Tibial artery (tissue), 4 donors: ENCODE data around the gene AGXT2.

ENCODE experiments used
- DNase-seq, 2 donors: peaks; one replicate each; pipeline ENCODE4 v3.0.0-alpha.2; 2019
- H3K27ac ChIP-seq, 2 donors: fragments of 200-600 bp; sonication (generic) in 1 of 2; 1 replicate in 1 of 2; 2 replicates in 1 of 2; pipeline ENCODE4 v1.5.1; 2018 to 2019; ENCODE audit warnings: mild to moderate bottlenecking in 1 of 2
- H3K27me3 ChIP-seq, 2 donors: fragments of 200-600 bp; sonication (generic) in 1 of 2; one replicate each; pipeline versions ENCODE4 v1.5.1 to v1.6.0; 2016 to 2019
- H3K36me3 ChIP-seq, 3 donors: fragments of 200-600 bp; sonication (generic) in 2 of 3; one replicate each; pipeline ENCODE4 v1.5.1; 2016 to 2019; ENCODE audit warnings: mild to moderate bottlenecking in 2 of 3
- H3K4me1 ChIP-seq, 4 donors: fragments of 200-600 bp; sonication (generic) in 2 of 4; 1 replicate in 3 of 4; 2 replicates in 1 of 4; pipeline ENCODE4 v1.5.1; 2016 to 2019
- H3K4me3 ChIP-seq, 2 donors: fragments of 200-600 bp; sonication (generic) in 1 of 2; 1 replicate in 1 of 2; 2 replicates in 1 of 2; pipeline ENCODE4 v1.5.1; 2018 to 2019; ENCODE audit warnings: mild to moderate bottlenecking in 2 of 2
- H3K9me3 ChIP-seq, 3 donors: fragments of 200-600 bp; sonication (generic) in 1 of 3; one replicate each; pipeline ENCODE4 v1.5.1; 2016 to 2019
- intact Hi-C: fragments of 100-400 bp; cut with DNase I; formaldehyde crosslinking; loops from one replicate; pipeline ENCODE4 v1.15.0; 2023; ENCODE audit warnings: low total_unique reads
- TF ChIP-seq, protein P1 (sequence below), 2 experiments: fragments of 200-600 bp in 1 of 2; fragments of 450-650 bp in 1 of 2; IDR thresholded peaks; one replicate each; pipeline ENCODE4 v1.5.1; 2017 to 2019; ENCODE audit warnings: antibody characterized with exemption in 2 of 2, mild to moderate bottlenecking in 1 of 2, moderate library complexity in 1 of 2

The AGXT2 gene

DNA sequence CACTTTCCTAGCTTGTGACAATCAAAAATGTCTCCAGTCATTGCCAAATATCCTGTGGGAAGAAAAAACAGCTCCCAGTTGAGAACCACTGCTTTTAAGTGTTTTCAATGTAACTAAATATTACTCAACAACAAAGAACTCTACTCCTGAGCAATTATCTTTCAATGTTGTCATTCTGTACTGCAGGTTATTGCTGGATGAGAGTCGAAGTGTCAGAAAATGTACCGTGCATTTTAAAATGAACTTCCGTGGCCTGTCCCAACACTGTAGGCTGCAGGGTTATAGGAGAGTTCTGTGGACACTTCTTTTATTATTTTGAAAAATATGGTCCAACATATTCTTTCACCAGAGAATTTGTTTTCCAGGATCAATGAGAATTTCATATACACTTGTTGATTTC, 34.8 kb upstream of the AGXT2 start:
- intact Hi-C loops, result no loop called here
- no peak overlapping the region for H3K4me3 ChIP-seq
- no peak for DNase-seq
- H3K27ac ChIP-seq, result no peak overlapping the region
- no peaks in the 10 kb centered on the region for H3K9me3 ChIP-seq
- H3K36me3 ChIP-seq, result no peaks in the 10 kb centered on the region
- no peaks in the 10 kb centered on the region for H3K4me1 ChIP-seq
- no peaks in the 10 kb centered on the region for H3K27me3 ChIP-seq
- TF ChIP-seq, protein P1, sequence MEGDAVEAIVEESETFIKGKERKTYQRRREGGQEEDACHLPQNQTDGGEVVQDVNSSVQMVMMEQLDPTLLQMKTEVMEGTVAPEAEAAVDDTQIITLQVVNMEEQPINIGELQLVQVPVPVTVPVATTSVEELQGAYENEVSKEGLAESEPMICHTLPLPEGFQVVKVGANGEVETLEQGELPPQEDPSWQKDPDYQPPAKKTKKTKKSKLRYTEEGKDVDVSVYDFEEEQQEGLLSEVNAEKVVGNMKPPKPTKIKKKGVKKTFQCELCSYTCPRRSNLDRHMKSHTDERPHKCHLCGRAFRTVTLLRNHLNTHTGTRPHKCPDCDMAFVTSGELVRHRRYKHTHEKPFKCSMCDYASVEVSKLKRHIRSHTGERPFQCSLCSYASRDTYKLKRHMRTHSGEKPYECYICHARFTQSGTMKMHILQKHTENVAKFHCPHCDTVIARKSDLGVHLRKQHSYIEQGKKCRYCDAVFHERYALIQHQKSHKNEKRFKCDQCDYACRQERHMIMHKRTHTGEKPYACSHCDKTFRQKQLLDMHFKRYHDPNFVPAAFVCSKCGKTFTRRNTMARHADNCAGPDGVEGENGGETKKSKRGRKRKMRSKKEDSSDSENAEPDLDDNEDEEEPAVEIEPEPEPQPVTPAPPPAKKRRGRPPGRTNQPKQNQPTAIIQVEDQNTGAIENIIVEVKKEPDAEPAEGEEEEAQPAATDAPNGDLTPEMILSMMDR (IDR thresholded peaks at IDR 0.05), result no peak

DNA sequence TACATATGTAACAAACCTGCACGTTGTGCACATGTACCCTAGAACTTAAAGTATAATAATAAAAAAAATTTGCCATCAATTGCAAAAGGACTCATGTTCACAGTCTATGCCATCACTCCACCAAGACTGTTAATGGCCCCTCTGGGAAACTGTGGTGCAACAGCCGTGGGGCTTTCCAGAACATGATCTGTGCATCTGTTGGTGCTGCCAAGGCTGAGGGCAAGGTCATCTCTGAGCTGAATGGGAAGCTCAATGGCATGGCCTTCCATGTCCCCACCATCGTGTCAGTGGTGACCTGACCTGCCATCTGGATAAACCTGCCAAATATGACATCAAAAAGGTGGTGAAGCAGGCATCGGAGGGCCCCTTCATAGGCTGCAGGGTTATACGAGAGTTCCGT, 33.4 kb upstream of the AGXT2 start:
- Histone ChIP-seq H3K4me3 (no peak overlapping the region), H3K27ac (no peak overlapping the region), H3K27me3 (no peaks in the 10 kb centered on the region), H3K4me1 (no peaks in the 10 kb centered on the region), H3K9me3 (no peaks in the 10 kb centered on the region), H3K36me3 (no peaks in the 10 kb centered on the region)
- TF ChIP-seq, protein P1 (IDR thresholded peaks at IDR 0.05), result no peak
- intact Hi-C loops, result no loop called here
- no peak for DNase-seq

DNA sequence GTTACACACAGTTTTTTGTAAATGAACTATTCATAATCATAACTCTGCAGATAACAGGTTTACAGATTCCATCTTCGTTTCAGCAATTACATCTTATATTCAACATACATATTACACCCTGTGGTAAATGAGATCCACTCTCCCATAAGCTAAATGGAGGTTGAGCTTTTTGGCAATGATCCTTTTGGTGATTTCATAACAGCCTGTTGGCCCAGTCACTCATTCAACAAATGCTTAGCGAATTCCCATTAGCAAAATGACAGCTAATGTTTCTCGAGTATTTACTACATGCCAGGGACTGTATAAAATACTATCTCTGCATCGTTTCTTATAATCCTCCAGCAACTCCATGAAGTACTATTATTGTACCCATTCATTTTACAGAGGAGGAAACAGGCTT, 25.4 kb upstream of the AGXT2 start:
- TF ChIP-seq, protein P1 (IDR thresholded peaks at IDR 0.05), result no peak

DNA sequence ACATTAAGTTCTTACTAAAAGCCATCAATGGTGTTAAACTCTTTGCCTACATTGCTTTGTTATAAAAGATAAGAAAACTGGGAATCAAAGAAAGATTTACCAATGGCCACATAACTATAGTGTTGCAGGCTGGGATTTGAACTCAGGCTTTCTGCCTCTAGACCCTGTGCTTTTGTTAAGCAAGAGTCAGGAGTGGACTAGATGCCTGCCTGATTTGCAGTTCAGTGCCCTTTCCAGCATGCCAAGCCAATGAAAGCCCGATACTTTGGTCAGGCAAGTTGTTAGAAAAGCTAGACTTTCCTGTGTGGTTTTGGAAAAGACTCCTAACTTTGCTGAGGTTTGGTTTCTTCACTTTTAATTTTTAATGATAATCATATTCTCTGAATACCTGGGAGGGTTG, 21.4 kb upstream of the AGXT2 start:
- H3K27ac ChIP-seq, result no peak overlapping the region
- TF ChIP-seq, protein P1 (IDR thresholded peaks at IDR 0.05), result no peak

More for the DNA sequence above, 25.4 kb upstream of the AGXT2 start:
- no peak overlapping the region for H3K4me3 ChIP-seq
- no peak for DNase-seq
- no peaks in the 10 kb centered on the region for H3K36me3 ChIP-seq
- no peak overlapping the region for H3K27ac ChIP-seq
- no peaks in the 10 kb centered on the region for H3K4me1 ChIP-seq
- intact Hi-C loops, result no loop called here
- H3K9me3 ChIP-seq, result no peaks in the 10 kb centered on the region
- no peaks in the 10 kb centered on the region for H3K27me3 ChIP-seq

DNA sequence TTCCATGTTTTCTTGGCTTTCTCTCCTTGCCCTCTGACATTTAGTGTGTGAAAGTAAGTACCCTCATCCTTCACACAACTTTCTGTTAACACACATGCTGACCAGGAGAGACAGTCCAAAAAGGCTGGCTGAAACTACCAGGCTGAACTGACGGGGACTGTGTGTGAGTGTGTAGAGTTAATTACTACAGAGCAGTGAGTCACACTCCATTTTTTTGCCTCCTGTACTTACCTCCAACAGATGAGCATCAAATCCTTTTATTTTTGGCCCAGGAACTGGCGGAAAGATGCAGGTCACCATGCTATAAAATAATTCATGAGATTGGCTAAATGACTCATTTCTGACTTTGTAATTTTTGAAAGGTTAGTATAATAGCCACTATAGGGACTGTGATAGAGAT, 20.2 kb upstream of the AGXT2 start:
- no peak overlapping the region for H3K4me3 ChIP-seq
- H3K27me3 ChIP-seq, result no peaks in the 10 kb centered on the region
- no peaks in the 10 kb centered on the region for H3K4me1 ChIP-seq
- no peak for DNase-seq
- H3K9me3 ChIP-seq, result no peaks in the 10 kb centered on the region
- H3K27ac ChIP-seq, result no peak overlapping the region
- TF ChIP-seq, protein P1 (IDR thresholded peaks at IDR 0.05), result no peak
- intact Hi-C loops, result no loop called here
- peaks cover 0 to 3% (median 0%) of the 10 kb centered on the region in 3 donors for H3K36me3 ChIP-seq

More for the DNA sequence above, 21.4 kb upstream of the AGXT2 start:
- no peak overlapping the region for H3K4me3 ChIP-seq
- peaks cover 0 to 3% (median 0%) of the 10 kb centered on the region in 3 donors for H3K36me3 ChIP-seq
- DNase-seq, result no peak
- H3K27me3 ChIP-seq, result no peaks in the 10 kb centered on the region
- H3K9me3 ChIP-seq, result no peaks in the 10 kb centered on the region
- no peaks in the 10 kb centered on the region for H3K4me1 ChIP-seq
- intact Hi-C loops, result no loop called here

DNA sequence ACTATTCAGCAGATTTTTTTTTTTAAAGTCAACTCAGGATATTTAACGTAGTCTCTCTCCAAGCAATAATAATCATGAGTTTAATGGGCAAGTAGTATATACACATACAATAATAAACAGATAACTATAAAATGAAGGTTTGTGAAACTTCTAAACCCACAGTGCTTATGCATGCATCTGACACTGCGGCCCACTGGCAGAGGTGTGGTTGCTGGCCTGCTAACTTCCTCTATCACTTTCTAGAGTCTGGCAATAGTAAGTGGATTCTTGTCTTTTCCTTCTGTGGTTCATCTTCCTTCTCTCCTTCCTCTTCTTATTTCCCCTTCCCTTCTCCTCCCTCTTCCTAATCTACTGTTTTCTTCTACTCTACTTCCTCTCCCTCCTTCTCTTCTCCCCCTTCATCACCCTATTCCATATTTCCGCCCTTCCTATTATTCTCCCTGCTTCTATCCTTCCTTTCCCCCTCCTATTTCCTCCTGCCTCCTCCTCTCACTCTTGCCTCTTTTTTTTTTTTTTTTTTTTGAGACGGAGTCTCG, 18.6 kb upstream of the AGXT2 start:
- no peak for DNase-seq
- TF ChIP-seq, protein P1 (IDR thresholded peaks at IDR 0.05), result no peak
- Histone ChIP-seq H3K4me1 (no peaks in the 10 kb centered on the region), H3K27me3 (no peaks in the 10 kb centered on the region), H3K4me3 (no peak overlapping the region), H3K9me3 (no peaks in the 10 kb centered on the region), H3K36me3 (peaks cover 0 to 3% (median 0%) of the 10 kb centered on the region in 3 donors), H3K27ac (no peak overlapping the region)
- intact Hi-C loops, result no loop called here
